NCI-H1417 treated with DMSO at 0.1 percent for 48 hours (cell line): ENCODE measurements around the gene BTN2A1.
"Not testable (repeated sequence)": the region's sequence is repeated elsewhere in the genome, so short reads cannot be mapped to it uniquely, and the experiment has no call there.

Source experiments
- DNase-seq: peaks from one replicate; lab custom pipeline; 2025; lab: John Stamatoyannopoulos, UW

Gene BTN2A1

GRCh38 chr6:26432627-26433201 is 25.0 kb upstream of the BTN2A1 start:
- no peak for DNase-seq

- DNase-seq, result not testable (repeated sequence)
Measured at GRCh38 chr6:26433680-26434079, 24.1 kb upstream of the BTN2A1 start.

GRCh38 chr6:26436018-26436417 is 21.7 kb upstream of the BTN2A1 start:
- no peak for DNase-seq

GRCh38 chr6:26437550-26437949 is 20.2 kb upstream of the BTN2A1 start:
- no peak for DNase-seq

- DNase-seq, result no peak
Measured at GRCh38 chr6:26438000-26438399, 19.8 kb upstream of the BTN2A1 start.

- no peak for DNase-seq
Measured at GRCh38 chr6:26439151-26440125, 18.3 kb upstream of the BTN2A1 start.

- DNase-seq, result no peak
Measured at GRCh38 chr6:26440977-26441358, 16.8 kb upstream of the BTN2A1 start.

- no peak for DNase-seq
Measured at GRCh38 chr6:26441977-26442376, 15.8 kb upstream of the BTN2A1 start.

GRCh38 chr6:26445934-26446667 is 11.7 kb upstream of the BTN2A1 start:
- DNase-seq, result no peak

- DNase-seq, result no peak
Measured at GRCh38 chr6:26447257-26447656, 10.5 kb upstream of the BTN2A1 start.

- DNase-seq, result no peak
Measured at GRCh38 chr6:26450240-26450639, 7.5 kb upstream of the BTN2A1 start.

- DNase-seq, result no peak
Measured at GRCh38 chr6:26452631-26453235, 5.0 kb upstream of the BTN2A1 start.

- DNase-seq, result no peak
Measured at GRCh38 chr6:26454631-26455030, 3.1 kb upstream of the BTN2A1 start.

- no peak for DNase-seq
Measured at GRCh38 chr6:26455357-26455970, 2.3 kb upstream of the BTN2A1 start.

- DNase-seq, result no peak
Measured at GRCh38 chr6:26457264-26457805, 420 bp upstream of the BTN2A1 start.

- DNase-seq, result no peak
Measured at GRCh38 chr6:26459023-26459810, 1.5 kb downstream of the BTN2A1 start.

- not testable (repeated sequence) for DNase-seq
Measured at GRCh38 chr6:26461353-26461752, 3.6 kb downstream of the BTN2A1 start.

- no peak for DNase-seq
Measured at GRCh38 chr6:26464014-26464413, 6.3 kb downstream of the BTN2A1 start.

GRCh38 chr6:26464416-26465131 is 6.8 kb downstream of the BTN2A1 start:
- DNase-seq, result no peak

GRCh38 chr6:26465776-26466175 is 8.0 kb downstream of the BTN2A1 start:
- no peak for DNase-seq
